Measurements from ENCODE around the gene DTNBP1.

Gene DTNBP1

DNA sequence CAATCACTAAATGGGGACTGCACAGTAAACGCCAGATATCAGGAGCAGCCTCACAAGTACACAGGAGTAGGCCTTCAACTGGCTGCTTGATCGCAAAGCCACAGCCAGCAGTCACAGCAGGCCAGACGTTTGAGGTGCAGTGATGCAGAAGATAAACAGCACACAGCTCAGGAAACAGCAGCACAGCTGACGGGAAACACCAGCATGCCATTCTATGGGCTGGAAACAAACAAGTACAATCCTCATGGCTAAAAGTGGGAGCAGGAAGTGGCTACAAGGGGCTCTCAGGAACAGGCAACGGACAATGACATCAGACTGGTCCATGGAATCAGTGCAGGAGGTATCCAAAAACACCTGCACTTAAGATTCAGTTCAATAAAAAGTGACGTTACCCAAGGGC, 111.0 kb downstream of the DTNBP1 start:
- H3K4me3 ChIP-seq (ENCODE audit: low read depth, low read length): no peak overlapping the region
- peaks cover 14% of the 10 kb centered on the region; the same call in 1 of the 2 replicates for H3K4me1 ChIP-seq (ENCODE audit: control insufficient read depth, insufficient read depth, low read length)
- TF ChIP-seq ZSCAN30 (tag by site-specific recombination; IDR thresholded peaks at IDR 0.05) (peak; percentile 90), ZNF341 (tag by site-specific recombination; IDR thresholded peaks at IDR 0.05; ENCODE audit: low read depth) (0 out of 2 replicates have a peak, but pooled peaks have one; percentile 35), SP2 (tag by site-specific recombination; IDR thresholded peaks at IDR 0.05) (no peak), ZNF140 (tag by site-specific recombination; IDR thresholded peaks at IDR 0.05) (no peak), ZNF600 (tag by site-specific recombination; IDR thresholded peaks at IDR 0.05) (0 out of 2 replicates have a peak, but pooled peaks have one; percentile 45), FEZF1 (tag by site-specific recombination; IDR thresholded peaks at IDR 0.05) (peak; percentile 46), GLIS2 (tag by site-specific recombination; IDR thresholded peaks at IDR 0.05) (no peak), GLI4 (tag by site-specific recombination; IDR thresholded peaks at IDR 0.05) (no peak), TRIM28 (IDR thresholded peaks at IDR 0.05; ENCODE audit: borderline replicate concordance, low read length) (0 out of 2 replicates have a peak, but pooled peaks have one; percentile 32), ZIC2 (tag by site-specific recombination; IDR thresholded peaks at IDR 0.05) (peak; percentile 81), ZNF664 (tag by site-specific recombination; IDR thresholded peaks at IDR 0.05) (0 out of 2 replicates have a peak, but pooled peaks have one; percentile 16), OSR2 (tag by site-specific recombination; IDR thresholded peaks at IDR 0.05) (peak; percentile 67)
- TF ChIP-seq, protein P1, sequence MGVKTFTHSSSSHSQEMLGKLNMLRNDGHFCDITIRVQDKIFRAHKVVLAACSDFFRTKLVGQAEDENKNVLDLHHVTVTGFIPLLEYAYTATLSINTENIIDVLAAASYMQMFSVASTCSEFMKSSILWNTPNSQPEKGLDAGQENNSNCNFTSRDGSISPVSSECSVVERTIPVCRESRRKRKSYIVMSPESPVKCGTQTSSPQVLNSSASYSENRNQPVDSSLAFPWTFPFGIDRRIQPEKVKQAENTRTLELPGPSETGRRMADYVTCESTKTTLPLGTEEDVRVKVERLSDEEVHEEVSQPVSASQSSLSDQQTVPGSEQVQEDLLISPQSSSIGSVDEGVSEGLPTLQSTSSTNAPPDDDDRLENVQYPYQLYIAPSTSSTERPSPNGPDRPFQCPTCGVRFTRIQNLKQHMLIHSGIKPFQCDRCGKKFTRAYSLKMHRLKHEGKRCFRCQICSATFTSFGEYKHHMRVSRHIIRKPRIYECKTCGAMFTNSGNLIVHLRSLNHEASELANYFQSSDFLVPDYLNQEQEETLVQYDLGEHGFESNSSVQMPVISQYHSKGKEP (tag by site-specific recombination; IDR thresholded peaks at IDR 0.05): peak; percentile 77
- no peak overlapping the region for H3K27ac ChIP-seq (ENCODE audit: extremely low read depth, low read depth, low read length)
- H3K9me3 ChIP-seq (ENCODE audit: control insufficient read depth, insufficient read depth, low read depth, low read length): no peaks in the 10 kb centered on the region
- ChIA-PET CTCF (no interaction called here), POLR2A (interaction anchor here (1.1 kb wide), 1 partner anchor 43 kb away, joined by 3 read pairs; no protein-coding TSS in a partner anchor)
- H3K36me3 ChIP-seq (ENCODE audit: control insufficient read depth in 2 of 2, insufficient read depth in 1 of 2, low read length in 2 of 2): no peaks in the 10 kb centered on the region

DNA sequence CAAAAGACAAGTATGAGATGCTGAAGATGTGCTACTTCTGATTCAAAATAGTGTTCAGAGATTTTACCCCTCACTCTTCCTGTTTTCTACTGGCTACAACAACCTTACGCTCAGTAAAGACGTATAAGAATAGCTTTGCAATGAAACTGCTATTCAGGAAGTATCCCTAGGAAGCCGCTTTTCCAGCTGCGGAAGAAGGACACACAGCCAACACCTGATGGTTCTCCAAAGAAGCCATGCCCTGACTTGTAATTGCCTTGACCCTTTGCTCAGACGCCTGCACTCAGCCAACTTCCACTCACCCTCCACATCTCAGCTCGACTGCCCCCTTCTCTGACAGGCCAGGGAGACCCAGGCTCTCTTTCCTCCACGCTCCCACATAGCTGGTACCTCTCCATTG, 111.6 kb downstream of the DTNBP1 start:
- TF ChIP-seq SP3 (tag by site-specific recombination; IDR thresholded peaks at IDR 0.05) (no peak), ZNF146 (tag by site-specific recombination; IDR thresholded peaks at IDR 0.05) (no peak), ZBTB21 (tag by site-specific recombination; IDR thresholded peaks at IDR 0.05) (no peak), PRDM10 (tag by site-specific recombination; IDR thresholded peaks at IDR 0.05) (no peak), ZNF354C (tag by site-specific recombination; IDR thresholded peaks at IDR 0.05; ENCODE audit: borderline replicate concordance, low read depth) (no peak), ZNF621 (tag by site-specific recombination; IDR thresholded peaks at IDR 0.05) (no peak), ZNF248 (tag by site-specific recombination; IDR thresholded peaks at IDR 0.05) (no peak)
- TF ChIP-seq, protein P2, sequence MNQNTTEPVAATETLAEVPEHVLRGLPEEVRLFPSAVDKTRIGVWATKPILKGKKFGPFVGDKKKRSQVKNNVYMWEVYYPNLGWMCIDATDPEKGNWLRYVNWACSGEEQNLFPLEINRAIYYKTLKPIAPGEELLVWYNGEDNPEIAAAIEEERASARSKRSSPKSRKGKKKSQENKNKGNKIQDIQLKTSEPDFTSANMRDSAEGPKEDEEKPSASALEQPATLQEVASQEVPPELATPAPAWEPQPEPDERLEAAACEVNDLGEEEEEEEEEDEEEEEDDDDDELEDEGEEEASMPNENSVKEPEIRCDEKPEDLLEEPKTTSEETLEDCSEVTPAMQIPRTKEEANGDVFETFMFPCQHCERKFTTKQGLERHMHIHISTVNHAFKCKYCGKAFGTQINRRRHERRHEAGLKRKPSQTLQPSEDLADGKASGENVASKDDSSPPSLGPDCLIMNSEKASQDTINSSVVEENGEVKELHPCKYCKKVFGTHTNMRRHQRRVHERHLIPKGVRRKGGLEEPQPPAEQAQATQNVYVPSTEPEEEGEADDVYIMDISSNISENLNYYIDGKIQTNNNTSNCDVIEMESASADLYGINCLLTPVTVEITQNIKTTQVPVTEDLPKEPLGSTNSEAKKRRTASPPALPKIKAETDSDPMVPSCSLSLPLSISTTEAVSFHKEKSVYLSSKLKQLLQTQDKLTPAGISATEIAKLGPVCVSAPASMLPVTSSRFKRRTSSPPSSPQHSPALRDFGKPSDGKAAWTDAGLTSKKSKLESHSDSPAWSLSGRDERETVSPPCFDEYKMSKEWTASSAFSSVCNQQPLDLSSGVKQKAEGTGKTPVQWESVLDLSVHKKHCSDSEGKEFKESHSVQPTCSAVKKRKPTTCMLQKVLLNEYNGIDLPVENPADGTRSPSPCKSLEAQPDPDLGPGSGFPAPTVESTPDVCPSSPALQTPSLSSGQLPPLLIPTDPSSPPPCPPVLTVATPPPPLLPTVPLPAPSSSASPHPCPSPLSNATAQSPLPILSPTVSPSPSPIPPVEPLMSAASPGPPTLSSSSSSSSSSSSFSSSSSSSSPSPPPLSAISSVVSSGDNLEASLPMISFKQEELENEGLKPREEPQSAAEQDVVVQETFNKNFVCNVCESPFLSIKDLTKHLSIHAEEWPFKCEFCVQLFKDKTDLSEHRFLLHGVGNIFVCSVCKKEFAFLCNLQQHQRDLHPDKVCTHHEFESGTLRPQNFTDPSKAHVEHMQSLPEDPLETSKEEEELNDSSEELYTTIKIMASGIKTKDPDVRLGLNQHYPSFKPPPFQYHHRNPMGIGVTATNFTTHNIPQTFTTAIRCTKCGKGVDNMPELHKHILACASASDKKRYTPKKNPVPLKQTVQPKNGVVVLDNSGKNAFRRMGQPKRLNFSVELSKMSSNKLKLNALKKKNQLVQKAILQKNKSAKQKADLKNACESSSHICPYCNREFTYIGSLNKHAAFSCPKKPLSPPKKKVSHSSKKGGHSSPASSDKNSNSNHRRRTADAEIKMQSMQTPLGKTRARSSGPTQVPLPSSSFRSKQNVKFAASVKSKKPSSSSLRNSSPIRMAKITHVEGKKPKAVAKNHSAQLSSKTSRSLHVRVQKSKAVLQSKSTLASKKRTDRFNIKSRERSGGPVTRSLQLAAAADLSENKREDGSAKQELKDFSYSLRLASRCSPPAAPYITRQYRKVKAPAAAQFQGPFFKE (tag by site-specific recombination; IDR thresholded peaks at IDR 0.05; ENCODE audit: borderline replicate concordance): no peak
- CTCF ChIA-PET: no interaction called here
- POLR2A ChIA-PET: interaction anchor here (1.1 kb wide), 1 partner anchor 43 kb away, joined by 3 read pairs; no protein-coding TSS in a partner anchor

More for the DNA sequence above, 111.6 kb downstream of the DTNBP1 start:
- Histone ChIP-seq H3K36me3 (ENCODE audit: control insufficient read depth in 2 of 2, insufficient read depth in 1 of 2, low read length in 2 of 2) (no peaks in the 10 kb centered on the region), H3K27ac (ENCODE audit: extremely low read depth, low read depth, low read length) (no peak overlapping the region), H3K4me3 (ENCODE audit: low read depth, low read length) (no peak overlapping the region), H3K9me3 (ENCODE audit: control insufficient read depth, insufficient read depth, low read depth, low read length) (no peaks in the 10 kb centered on the region), H3K4me1 (ENCODE audit: control insufficient read depth, insufficient read depth, low read length) (peaks cover 14% of the 10 kb centered on the region; the same call in 1 of the 2 replicates)

Measured in HEK293 (cell line).